ENCODE data around the gene GATAD2A.
"Not testable (repeated sequence)": the region's sequence is repeated elsewhere in the genome, so short reads cannot be mapped to it uniquely, and the experiment has no call there.

The GATAD2A gene

GRCh38 chr19:19387108-19387507 lies 18.4 kb upstream of the GATAD2A start:
- DNase-seq (ENCODE audit: low read depth, low spot score): no peak

- DNase-seq (ENCODE audit: low read depth, low spot score): no peak
Observed at GRCh38 chr19:19388568-19389555, 16.6 kb upstream of the GATAD2A start.

- DNase-seq (ENCODE audit: low read depth, low spot score): not testable (repeated sequence)
Observed at GRCh38 chr19:19389683-19390082, 15.8 kb upstream of the GATAD2A start.

- DNase-seq (ENCODE audit: low read depth, low spot score): not testable (repeated sequence)
Observed at GRCh38 chr19:19394333-19394732, 11.1 kb upstream of the GATAD2A start.

GRCh38 chr19:19399733-19400433 lies 5.6 kb upstream of the GATAD2A start:
- DNase-seq (ENCODE audit: low read depth, low spot score): no peak

- no peak for DNase-seq (ENCODE audit: low read depth, low spot score)
Observed at GRCh38 chr19:19402656-19403372, 2.7 kb upstream of the GATAD2A start.

- no peak for DNase-seq (ENCODE audit: low read depth, low spot score)
Observed at GRCh38 chr19:19403373-19403901, 2.0 kb upstream of the GATAD2A start.

- no peak for DNase-seq (ENCODE audit: low read depth, low spot score)
Observed at GRCh38 chr19:19405971-19406877, 749 bp downstream of the GATAD2A start.

GRCh38 chr19:19406878-19407632 lies 1.6 kb downstream of the GATAD2A start:
- no peak for DNase-seq (ENCODE audit: low read depth, low spot score)

- no peak for DNase-seq (ENCODE audit: low read depth, low spot score)
Observed at GRCh38 chr19:19407633-19407930, 2.1 kb downstream of the GATAD2A start.

GRCh38 chr19:19409205-19409604 lies 3.7 kb downstream of the GATAD2A start:
- no peak for DNase-seq (ENCODE audit: low read depth, low spot score)

GRCh38 chr19:19409631-19410030 lies 4.2 kb downstream of the GATAD2A start:
- DNase-seq (ENCODE audit: low read depth, low spot score): no peak

- DNase-seq (ENCODE audit: low read depth, low spot score): no peak
Observed at GRCh38 chr19:19410553-19411550, 5.4 kb downstream of the GATAD2A start.

GRCh38 chr19:19416280-19416679 lies 10.8 kb downstream of the GATAD2A start:
- no peak for DNase-seq (ENCODE audit: low read depth, low spot score)

GRCh38 chr19:19417046-19417445 lies 11.6 kb downstream of the GATAD2A start:
- no peak for DNase-seq (ENCODE audit: low read depth, low spot score)

- no peak for DNase-seq (ENCODE audit: low read depth, low spot score)
Observed at GRCh38 chr19:19417628-19418245, 12.3 kb downstream of the GATAD2A start.

- DNase-seq (ENCODE audit: low read depth, low spot score): no peak
Observed at GRCh38 chr19:19418555-19419260, 13.2 kb downstream of the GATAD2A start.
